HG02798 (cell line): ENCODE results near the gene ARMC7.

Experiments
- ATAC-seq: cut with Tn5 transposase; IDR thresholded peaks from one replicate; pipeline ENCODE4 v1.9.1; 2021; ENCODE audit warnings: mild to moderate bottlenecking; ENCODE audit not compliant: unreplicated experiment, poor library complexity

Gene ARMC7

GRCh38 chr17:75097865-75098264 lies 11.9 kb upstream of the ARMC7 start:
- no peak for ATAC-seq

- no peak for ATAC-seq
These were observed 10.9 kb upstream of the ARMC7 start for GRCh38 chr17:75098861-75099260.

GRCh38 chr17:75099881-75100595 lies 9.7 kb upstream of the ARMC7 start:
- no peak for ATAC-seq

- no peak for ATAC-seq
These were observed 7.4 kb upstream of the ARMC7 start for GRCh38 chr17:75102385-75102821.

- no peak for ATAC-seq
These were observed 5.9 kb upstream of the ARMC7 start for GRCh38 chr17:75103601-75104554.

GRCh38 chr17:75105126-75106080 lies 4.4 kb upstream of the ARMC7 start:
- no peak for ATAC-seq

- no peak for ATAC-seq
These were observed 1.6 kb upstream of the ARMC7 start for GRCh38 chr17:75108193-75108592.

GRCh38 chr17:75109046-75109406 lies 743 bp upstream of the ARMC7 start:
- ATAC-seq: no peak

GRCh38 chr17:75110234-75110937 lies 617 bp downstream of the ARMC7 start:
- no peak for ATAC-seq

GRCh38 chr17:75111777-75112335 lies 2.1 kb downstream of the ARMC7 start:
- no peak for ATAC-seq

GRCh38 chr17:75113798-75114551 lies 4.2 kb downstream of the ARMC7 start:
- ATAC-seq: no peak

GRCh38 chr17:75114552-75115314 lies 5.0 kb downstream of the ARMC7 start:
- ATAC-seq: no peak

- no peak for ATAC-seq
These were observed 5.8 kb downstream of the ARMC7 start for GRCh38 chr17:75115555-75115954.

GRCh38 chr17:75116737-75117136 lies 7.0 kb downstream of the ARMC7 start:
- no peak for ATAC-seq

GRCh38 chr17:75118307-75118706 lies 8.5 kb downstream of the ARMC7 start:
- no peak for ATAC-seq

GRCh38 chr17:75124041-75124818 lies 14.5 kb downstream of the ARMC7 start:
- ATAC-seq: no peak

- ATAC-seq: no peak
These were observed 15.0 kb downstream of the ARMC7 start for GRCh38 chr17:75124819-75125162.
